ENCODE results near the gene ADARB2. TPM values are rescaled to one million over a fixed set of nuclear protein-coding genes. Genes with fewer than 3 reads are reported as not detected.
"Not testable (repeated sequence)": the region's sequence is repeated elsewhere in the genome, so short reads cannot be mapped to it uniquely, and the experiment has no call there.

ADARB2 gene
- total and polyA plus RNA-seq, 4 donors: under 0.01 to 0.79 TPM; not detected in 2

DNA sequence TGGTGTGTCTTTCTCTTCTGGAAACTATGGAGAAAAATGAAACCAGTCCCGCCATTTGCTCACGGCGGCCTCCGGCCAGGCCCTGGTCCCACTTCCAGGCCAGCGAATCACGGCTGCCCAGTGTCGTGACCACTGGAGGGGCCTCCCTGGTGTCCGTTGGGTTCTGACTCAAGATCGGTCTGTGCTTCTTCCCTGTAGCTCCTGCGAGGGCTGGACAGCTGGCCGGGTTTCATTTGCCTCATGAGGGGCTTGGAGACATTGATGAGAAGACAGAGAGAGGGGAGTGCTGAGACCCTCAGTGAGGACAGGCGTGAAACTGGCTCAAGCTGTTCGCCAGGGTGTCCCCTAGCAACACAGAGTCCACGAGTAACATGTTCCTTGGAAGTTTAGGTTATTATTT is 108.6 kb downstream of the ADARB2 start:
- Histone ChIP-seq H3K36me3 (ENCODE audit: control insufficient read depth in 1 of 2, insufficient read depth in 2 of 2, low read length in 1 of 2) (no peaks in the 10 kb centered on the region), H3K4me3 (ENCODE audit: low read length in 2 of 2) (no peak overlapping the region), H3K9me3 (ENCODE audit: control insufficient read depth, low read length) (peaks cover 8% of the 10 kb centered on the region), H3K27me3 (ENCODE audit: control insufficient read depth in 1 of 2, insufficient read depth in 2 of 2, low read length in 1 of 2) (no peaks in the 10 kb centered on the region), H3K4me1 (ENCODE audit: control insufficient read depth in 1 of 2, insufficient read depth in 2 of 2, low read length in 2 of 2) (no peaks in the 10 kb centered on the region), H3K27ac (ENCODE audit: low read depth in 1 of 2, low read length in 2 of 2) (no peak overlapping the region)
- ATAC-seq (ENCODE audit: low FRiP score): no peak
- DNase-seq: no peak
- intact Hi-C loops (cut with DNase I): no loop called here
- whole genome bisulfite sequencing, 2 donors: 75 to 81% methylated on average over 14 of the region's 14 CpGs

DNA sequence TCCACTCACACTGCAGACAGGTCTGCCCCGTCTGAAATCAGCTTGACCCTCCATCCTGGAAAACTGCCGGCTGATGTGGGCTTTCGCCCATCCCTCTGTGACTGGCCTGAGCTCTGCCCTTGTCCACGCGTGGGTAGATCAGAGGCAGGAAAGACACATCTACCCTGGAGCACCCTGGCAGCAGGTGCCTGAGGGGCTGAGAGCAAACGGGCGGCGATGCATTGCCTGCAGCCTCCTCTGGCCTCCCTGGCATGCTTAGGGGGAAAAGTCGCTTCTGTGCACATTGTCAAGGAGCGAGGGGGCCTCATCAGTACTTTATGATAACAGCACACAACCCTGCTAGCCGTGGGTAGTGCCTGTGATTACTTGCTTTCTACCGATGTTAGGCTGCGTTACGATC is 109.4 kb downstream of the ADARB2 start:
- intact Hi-C loops (cut with DNase I): no loop called here

GRCh38 chr10:1626835-1627234 is 110.5 kb downstream of the ADARB2 start:
- H3K9me3 ChIP-seq (ENCODE audit: control insufficient read depth, low read length): peaks cover 8% of the 10 kb centered on the region
- H3K4me1 ChIP-seq (ENCODE audit: control insufficient read depth in 1 of 2, insufficient read depth in 2 of 2, low read length in 2 of 2): no peaks in the 10 kb centered on the region
- H3K27me3 ChIP-seq (ENCODE audit: control insufficient read depth in 1 of 2, insufficient read depth in 2 of 2, low read length in 1 of 2): no peaks in the 10 kb centered on the region
- WGBS, 2 donors: 78 to 84% methylated on average over 16 of the region's 16 CpGs
- H3K36me3 ChIP-seq (ENCODE audit: control insufficient read depth in 1 of 2, insufficient read depth in 2 of 2, low read length in 1 of 2): no peaks in the 10 kb centered on the region
- no peak overlapping the region for H3K4me3 ChIP-seq (ENCODE audit: low read length in 2 of 2)
- no peak for DNase-seq
- no peak for ATAC-seq (ENCODE audit: low FRiP score)
- intact Hi-C loops (cut with DNase I): no loop called here
- H3K27ac ChIP-seq (ENCODE audit: low read depth in 1 of 2, low read length in 2 of 2): no peak overlapping the region

More for the DNA sequence above, 109.4 kb downstream of the ADARB2 start:
- Histone ChIP-seq H3K27me3 (ENCODE audit: control insufficient read depth in 1 of 2, insufficient read depth in 2 of 2, low read length in 1 of 2) (no peaks in the 10 kb centered on the region), H3K4me1 (ENCODE audit: control insufficient read depth in 1 of 2, insufficient read depth in 2 of 2, low read length in 2 of 2) (no peaks in the 10 kb centered on the region), H3K4me3 (ENCODE audit: low read length in 2 of 2) (no peak overlapping the region), H3K9me3 (ENCODE audit: control insufficient read depth, low read length) (peaks cover 8% of the 10 kb centered on the region), H3K36me3 (ENCODE audit: control insufficient read depth in 1 of 2, insufficient read depth in 2 of 2, low read length in 1 of 2) (no peaks in the 10 kb centered on the region), H3K27ac (ENCODE audit: low read depth in 1 of 2, low read length in 2 of 2) (no peak overlapping the region)
- 81 to 83% methylated on average over 14 of the region's 14 CpGs for WGBS, 2 donors
- ATAC-seq (ENCODE audit: low FRiP score): no peak
- no peak for DNase-seq

- no peak overlapping the region for H3K27ac ChIP-seq (ENCODE audit: low read depth in 1 of 2, low read length in 2 of 2)
- 82% methylated on average over 22 of the region's 22 CpGs for WGBS, 2 donors
- H3K4me3 ChIP-seq (ENCODE audit: low read length in 2 of 2): no peak overlapping the region
- DNase-seq: no peak
- intact Hi-C loops (cut with DNase I): no loop called here
- ATAC-seq (ENCODE audit: low FRiP score): no peak
- H3K9me3 ChIP-seq (ENCODE audit: control insufficient read depth, low read length): peaks cover 8% of the 10 kb centered on the region
- H3K4me1 ChIP-seq (ENCODE audit: control insufficient read depth in 1 of 2, insufficient read depth in 2 of 2, low read length in 2 of 2): no peaks in the 10 kb centered on the region
- H3K27me3 ChIP-seq (ENCODE audit: control insufficient read depth in 1 of 2, insufficient read depth in 2 of 2, low read length in 1 of 2): no peaks in the 10 kb centered on the region
- H3K36me3 ChIP-seq (ENCODE audit: control insufficient read depth in 1 of 2, insufficient read depth in 2 of 2, low read length in 1 of 2): no peaks in the 10 kb centered on the region
Observed at GRCh38 chr10:1626410-1626809, 110.9 kb downstream of the ADARB2 start.

DNA sequence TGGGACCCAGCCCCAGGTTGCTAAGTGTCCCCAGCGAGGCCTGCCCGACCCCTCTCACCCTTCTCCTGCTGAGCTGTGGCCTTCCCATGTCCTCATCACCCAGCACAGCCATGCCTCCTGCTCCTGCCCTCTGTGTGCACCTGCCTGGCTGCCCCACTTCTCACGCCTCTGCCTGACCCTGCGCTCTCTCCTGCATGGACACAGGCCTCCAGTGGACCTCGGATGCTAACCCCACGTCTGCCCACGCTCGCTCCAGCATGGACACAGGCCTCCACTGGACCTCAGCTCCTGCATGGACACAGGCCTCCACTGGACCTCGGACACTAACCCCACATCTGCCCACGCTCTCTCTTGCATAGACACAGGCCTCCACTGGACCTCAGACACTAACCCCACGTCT is 111.6 kb downstream of the ADARB2 start:
- intact Hi-C loops (cut with DNase I): no loop called here
- peaks cover 3% of the 10 kb centered on the region for H3K9me3 ChIP-seq (ENCODE audit: control insufficient read depth, low read length)
- ATAC-seq (ENCODE audit: low FRiP score) (no peak), DNase-seq (no peak)
- 86 to 91% methylated on average over 9 to 11 of the region's 11 CpGs for WGBS, 2 donors
- H3K27ac ChIP-seq (ENCODE audit: low read depth in 1 of 2, low read length in 2 of 2): no peak overlapping the region
- no peak overlapping the region for H3K4me3 ChIP-seq (ENCODE audit: low read length in 2 of 2)
- H3K27me3 ChIP-seq (ENCODE audit: control insufficient read depth in 1 of 2, insufficient read depth in 2 of 2, low read length in 1 of 2): no peaks in the 10 kb centered on the region
- H3K36me3 ChIP-seq (ENCODE audit: control insufficient read depth in 1 of 2, insufficient read depth in 2 of 2, low read length in 1 of 2): no peaks in the 10 kb centered on the region
- no peaks in the 10 kb centered on the region for H3K4me1 ChIP-seq (ENCODE audit: control insufficient read depth in 1 of 2, insufficient read depth in 2 of 2, low read length in 2 of 2)

DNA sequence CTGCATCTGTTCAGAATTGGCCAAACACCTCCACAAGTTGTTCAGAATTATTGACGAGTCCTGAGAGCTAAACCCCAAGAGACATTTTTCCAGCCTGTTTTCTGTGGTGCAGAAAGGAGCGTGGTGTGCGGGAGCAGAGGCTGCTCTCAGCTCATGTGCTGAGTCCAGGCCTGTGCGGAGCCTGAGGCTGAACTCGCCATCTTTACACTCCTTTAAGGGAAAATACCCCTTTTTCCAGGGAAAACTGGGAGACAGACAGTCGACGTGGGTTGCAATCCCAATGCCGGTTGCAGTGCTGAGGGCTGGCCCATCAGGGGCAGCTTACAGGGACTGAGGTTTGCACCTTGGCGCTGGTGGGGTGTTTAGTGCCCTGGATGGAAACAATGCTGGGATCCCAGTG is 112.2 kb downstream of the ADARB2 start:
- ATAC-seq (ENCODE audit: low FRiP score) (no peak), DNase-seq (no peak)
- no peaks in the 10 kb centered on the region for H3K36me3 ChIP-seq (ENCODE audit: control insufficient read depth in 1 of 2, insufficient read depth in 2 of 2, low read length in 1 of 2)
- intact Hi-C loops (cut with DNase I): no loop called here
- peaks cover 3% of the 10 kb centered on the region for H3K9me3 ChIP-seq (ENCODE audit: control insufficient read depth, low read length)
- H3K27me3 ChIP-seq (ENCODE audit: control insufficient read depth in 1 of 2, insufficient read depth in 2 of 2, low read length in 1 of 2): no peaks in the 10 kb centered on the region
- no peak overlapping the region for H3K27ac ChIP-seq (ENCODE audit: low read depth in 1 of 2, low read length in 2 of 2)
- H3K4me1 ChIP-seq (ENCODE audit: control insufficient read depth in 1 of 2, insufficient read depth in 2 of 2, low read length in 2 of 2): no peaks in the 10 kb centered on the region
- H3K4me3 ChIP-seq (ENCODE audit: low read length in 2 of 2): no peak overlapping the region
- WGBS, 2 donors: 73 to 77% methylated on average over 9 of the region's 9 CpGs

- no peak for ATAC-seq (ENCODE audit: low FRiP score)
- Histone ChIP-seq H3K36me3 (ENCODE audit: control insufficient read depth in 1 of 2, insufficient read depth in 2 of 2, low read length in 1 of 2) (no peaks in the 10 kb centered on the region), H3K27ac (ENCODE audit: low read depth in 1 of 2, low read length in 2 of 2) (no peak overlapping the region), H3K27me3 (ENCODE audit: control insufficient read depth in 1 of 2, insufficient read depth in 2 of 2, low read length in 1 of 2) (no peaks in the 10 kb centered on the region), H3K4me3 (ENCODE audit: low read length in 2 of 2) (no peak overlapping the region), H3K9me3 (ENCODE audit: control insufficient read depth, low read length) (peaks cover 3% of the 10 kb centered on the region), H3K4me1 (ENCODE audit: control insufficient read depth in 1 of 2, insufficient read depth in 2 of 2, low read length in 2 of 2) (no peaks in the 10 kb centered on the region)
- no peak for DNase-seq
- intact Hi-C loops (cut with DNase I): no loop called here
- WGBS, 2 donors: 49 to 57% methylated on average over 12 of the region's 12 CpGs
Observed at GRCh38 chr10:1624240-1624639, 113.1 kb downstream of the ADARB2 start.

- Histone ChIP-seq H3K4me1 (ENCODE audit: control insufficient read depth in 1 of 2, insufficient read depth in 2 of 2, low read length in 2 of 2) (no peaks in the 10 kb centered on the region), H3K27me3 (ENCODE audit: control insufficient read depth in 1 of 2, insufficient read depth in 2 of 2, low read length in 1 of 2) (peaks cover 0 to 2% of the 10 kb centered on the region in 2 donors), H3K36me3 (ENCODE audit: control insufficient read depth in 1 of 2, insufficient read depth in 2 of 2, low read length in 1 of 2) (no peaks in the 10 kb centered on the region), H3K9me3 (ENCODE audit: control insufficient read depth, low read length) (peaks cover 1% of the 10 kb centered on the region), H3K27ac (ENCODE audit: low read depth in 1 of 2, low read length in 2 of 2) (no peak overlapping the region), H3K4me3 (ENCODE audit: low read length in 2 of 2) (no peak overlapping the region)
- ATAC-seq (ENCODE audit: low FRiP score): no peak
- no peak for DNase-seq
- intact Hi-C loops (cut with DNase I): no loop called here
Observed at GRCh38 chr10:1620803-1621202, 116.5 kb downstream of the ADARB2 start.

DNA sequence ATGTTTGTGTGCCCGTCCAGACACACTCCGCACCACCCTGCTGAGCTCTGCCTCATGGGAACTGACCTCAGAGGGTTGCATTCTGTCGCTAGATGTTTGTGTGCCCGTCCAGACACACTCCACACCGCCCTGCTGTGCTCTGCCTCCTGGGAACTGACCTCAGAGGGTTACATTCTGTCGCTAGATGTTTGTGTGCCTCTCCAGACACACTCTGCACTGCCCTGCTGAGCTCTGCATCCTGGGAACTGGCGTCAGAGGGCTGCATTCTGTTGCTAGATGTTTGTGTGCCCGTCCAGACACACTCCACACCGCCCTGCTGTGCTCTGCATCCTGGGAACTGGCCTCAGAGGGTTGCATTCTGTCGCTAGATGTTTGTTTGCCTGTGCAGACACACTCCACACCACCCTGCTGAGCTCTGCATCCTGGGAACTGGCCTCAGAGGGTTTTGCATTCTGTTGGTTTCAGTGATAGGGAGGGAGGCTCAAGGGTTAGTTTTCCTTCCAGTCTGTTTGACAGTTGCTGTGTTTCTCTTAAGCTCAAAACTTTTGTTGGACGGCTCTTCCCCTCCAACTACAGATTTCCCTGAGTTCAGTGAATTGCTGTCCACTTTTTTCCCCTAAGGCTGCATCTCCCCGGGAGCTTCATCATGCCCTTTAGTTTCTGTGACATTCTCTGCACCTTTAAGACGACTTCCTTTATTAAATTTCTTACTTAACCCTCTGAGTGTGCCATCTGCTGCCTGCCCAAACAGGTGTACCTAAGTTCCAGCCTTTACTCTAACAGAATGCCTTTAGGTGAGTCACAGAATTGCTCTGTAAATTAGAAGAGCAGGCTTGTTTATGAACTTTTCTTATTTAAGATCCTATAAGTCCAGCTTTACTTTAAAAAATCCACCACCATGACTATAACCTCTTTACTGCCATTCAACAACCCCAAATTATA is 119.7 kb downstream of the ADARB2 start:
- H3K4me3 ChIP-seq (ENCODE audit: low read length in 2 of 2); ATAC-seq (ENCODE audit: low FRiP score); H3K36me3 ChIP-seq (ENCODE audit: control insufficient read depth in 1 of 2, insufficient read depth in 2 of 2, low read length in 1 of 2); H3K4me1 ChIP-seq (ENCODE audit: control insufficient read depth in 1 of 2, insufficient read depth in 2 of 2, low read length in 2 of 2); intact Hi-C loops (cut with DNase I); H3K27me3 ChIP-seq (ENCODE audit: control insufficient read depth in 1 of 2, insufficient read depth in 2 of 2, low read length in 1 of 2); H3K27ac ChIP-seq (ENCODE audit: low read depth in 1 of 2, low read length in 2 of 2); H3K9me3 ChIP-seq (ENCODE audit: control insufficient read depth, low read length): not testable (repeated sequence)
- DNase-seq: peak in 1 of 2 donors; percentile 4
- WGBS, 2 donors: 9 to 21% methylated on average over 10 to 13 of the region's 13 CpGs

Data from aorta (tissue), 5 donors.